IPS-20b (cell line): ENCODE measurements around the gene ABLIM2.

ENCODE experiments used
- H3K27ac ChIP-seq: one replicate; pipeline ENCODE4 v1.5.1; 2013; ENCODE audit warnings: low read length
- H3K27me3 ChIP-seq: 2 replicates; pipeline ENCODE4 v1.6.1; 2013; ENCODE audit warnings: mild to moderate bottlenecking, low read length, inconsistent platforms; ENCODE audit not compliant: insufficient read depth
- H3K36me3 ChIP-seq: 2 replicates; pipeline ENCODE4 v1.6.1; 2013; ENCODE audit warnings: low read depth, mild to moderate bottlenecking, inconsistent platforms, low read length, moderate library complexity; ENCODE audit not compliant: insufficient read depth
- H3K4me1 ChIP-seq: 2 replicates; pipeline ENCODE4 v1.6.1; 2013; ENCODE audit warnings: mild to moderate bottlenecking, control low read depth, inconsistent platforms, low read length, moderate library complexity; ENCODE audit not compliant: insufficient read depth
- H3K4me3 ChIP-seq: 2 replicates; pipeline ENCODE4 v1.5.1; 2013; ENCODE audit warnings: mild to moderate bottlenecking, low read length, inconsistent platforms
- H3K9ac ChIP-seq: 2 replicates; pipeline ENCODE4 v1.6.1; 2013; ENCODE audit warnings: low read depth, mild to moderate bottlenecking, inconsistent platforms, low read length, moderate library complexity
- H3K9me3 ChIP-seq: 2 replicates; pipeline ENCODE4 v1.6.1; 2013; ENCODE audit warnings: mild to moderate bottlenecking, low read depth, low read length, inconsistent platforms; ENCODE audit not compliant: insufficient read depth

The ABLIM2 gene

GRCh38 chr4:8045909-8046308 is 112.7 kb downstream of the ABLIM2 start:
- peaks cover 20% of the 10 kb centered on the region; the same call in 1 of the 2 replicates for H3K4me1 ChIP-seq
- H3K27ac ChIP-seq: no peak overlapping the region
- no peaks in the 10 kb centered on the region for H3K27me3 ChIP-seq
- no peaks in the 10 kb centered on the region for H3K36me3 ChIP-seq
- H3K9ac ChIP-seq: no peak overlapping the region
- no peaks in the 10 kb centered on the region for H3K9me3 ChIP-seq
- H3K4me3 ChIP-seq: no peak overlapping the region

GRCh38 chr4:8044699-8045098 is 113.9 kb downstream of the ABLIM2 start:
- Histone ChIP-seq H3K27ac (no peak overlapping the region), H3K4me1 (peaks cover 9% of the 10 kb centered on the region; the same call in 1 of the 2 replicates), H3K4me3 (no peak overlapping the region), H3K9me3 (no peaks in the 10 kb centered on the region), H3K36me3 (no peaks in the 10 kb centered on the region), H3K27me3 (no peaks in the 10 kb centered on the region), H3K9ac (no peak overlapping the region)

GRCh38 chr4:8044244-8044643 is 114.4 kb downstream of the ABLIM2 start:
- Histone ChIP-seq H3K9me3 (no peaks in the 10 kb centered on the region), H3K36me3 (no peaks in the 10 kb centered on the region), H3K4me3 (no peak overlapping the region), H3K4me1 (peaks cover 8% of the 10 kb centered on the region; the same call in 1 of the 2 replicates), H3K9ac (no peak overlapping the region), H3K27ac (no peak overlapping the region), H3K27me3 (no peaks in the 10 kb centered on the region)

DNA sequence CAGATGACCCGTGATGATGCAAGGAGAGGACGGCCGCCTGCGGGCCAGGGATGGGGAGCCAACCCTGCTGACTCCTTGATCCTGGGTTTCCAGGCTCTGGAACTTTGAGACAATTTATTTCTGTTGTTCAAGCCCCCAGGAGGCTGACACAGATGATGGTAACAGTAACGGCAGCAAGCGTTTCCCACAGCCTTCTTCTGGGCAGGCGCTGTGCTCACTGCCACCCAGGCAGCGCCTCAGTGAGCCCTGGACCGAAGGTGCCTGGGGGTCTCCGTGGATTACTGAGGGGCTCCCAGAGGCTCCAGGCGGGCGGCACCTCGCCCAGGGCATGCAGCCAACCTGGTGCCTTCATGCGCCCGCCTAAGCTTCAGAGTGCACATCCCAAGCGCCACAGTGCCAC is 115.0 kb downstream of the ABLIM2 start:
- H3K9me3 ChIP-seq: no peaks in the 10 kb centered on the region
- no peak overlapping the region for H3K27ac ChIP-seq
- H3K4me1 ChIP-seq: peaks cover 1% of the 10 kb centered on the region; the same call in 1 of the 2 replicates
- no peak overlapping the region for H3K9ac ChIP-seq
- no peaks in the 10 kb centered on the region for H3K27me3 ChIP-seq
- no peak overlapping the region for H3K4me3 ChIP-seq
- H3K36me3 ChIP-seq: no peaks in the 10 kb centered on the region

DNA sequence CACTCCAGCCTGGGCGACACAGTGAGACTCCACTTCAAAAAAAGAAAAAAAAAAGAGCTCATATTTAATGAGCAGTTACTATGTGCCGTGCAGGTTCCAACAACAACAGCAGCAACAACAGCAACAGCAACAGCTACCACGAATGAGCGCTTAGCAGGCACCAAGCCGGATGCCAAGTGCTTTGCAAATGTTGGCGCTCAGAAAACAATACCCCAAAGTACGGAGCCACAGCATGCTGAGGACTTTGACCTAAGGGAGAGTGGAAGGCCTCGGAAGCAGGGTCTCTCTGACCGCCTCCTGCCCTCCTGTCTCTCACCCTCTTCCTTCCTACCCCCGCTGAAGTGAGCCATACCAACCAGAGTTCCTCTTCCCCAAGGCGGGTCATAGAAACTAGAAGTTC is 116.7 kb downstream of the ABLIM2 start:
- no peak overlapping the region for H3K27ac ChIP-seq
- H3K4me3 ChIP-seq: no peak overlapping the region
- no peaks in the 10 kb centered on the region for H3K9me3 ChIP-seq
- no peak overlapping the region for H3K9ac ChIP-seq
- H3K27me3 ChIP-seq: no peaks in the 10 kb centered on the region
- H3K36me3 ChIP-seq: no peaks in the 10 kb centered on the region
- H3K4me1 ChIP-seq: no peaks in the 10 kb centered on the region

DNA sequence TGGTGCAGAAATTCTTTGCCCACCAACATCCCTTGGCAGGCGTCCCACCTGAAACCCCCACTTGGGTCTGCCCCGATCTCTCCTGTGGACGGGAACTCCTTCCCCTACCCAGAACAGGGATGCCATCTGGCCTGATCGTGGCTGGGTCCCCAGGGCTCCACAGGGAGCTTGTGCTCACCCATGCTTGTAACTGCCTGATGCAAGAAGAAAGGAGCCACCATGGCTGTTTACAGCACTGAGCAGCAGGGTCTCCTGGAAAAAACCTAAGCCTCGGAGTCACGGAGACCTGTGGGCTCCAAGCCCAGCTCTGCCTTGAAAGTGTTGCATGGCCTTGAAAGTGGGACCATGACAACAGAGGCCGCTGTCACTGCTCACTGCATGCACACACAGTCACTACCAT is 117.4 kb downstream of the ABLIM2 start:
- H3K9me3 ChIP-seq: no peaks in the 10 kb centered on the region
- H3K9ac ChIP-seq: no peak overlapping the region
- H3K4me3 ChIP-seq: no peak overlapping the region
- no peaks in the 10 kb centered on the region for H3K27me3 ChIP-seq
- no peak overlapping the region for H3K27ac ChIP-seq
- no peaks in the 10 kb centered on the region for H3K36me3 ChIP-seq
- no peaks in the 10 kb centered on the region for H3K4me1 ChIP-seq

GRCh38 chr4:8040607-8041006 is 118.0 kb downstream of the ABLIM2 start:
- H3K4me3 ChIP-seq: no peak overlapping the region
- no peaks in the 10 kb centered on the region for H3K36me3 ChIP-seq
- no peaks in the 10 kb centered on the region for H3K9me3 ChIP-seq
- no peaks in the 10 kb centered on the region for H3K27me3 ChIP-seq
- H3K9ac ChIP-seq: no peak overlapping the region
- no peaks in the 10 kb centered on the region for H3K4me1 ChIP-seq
- no peak overlapping the region for H3K27ac ChIP-seq

DNA sequence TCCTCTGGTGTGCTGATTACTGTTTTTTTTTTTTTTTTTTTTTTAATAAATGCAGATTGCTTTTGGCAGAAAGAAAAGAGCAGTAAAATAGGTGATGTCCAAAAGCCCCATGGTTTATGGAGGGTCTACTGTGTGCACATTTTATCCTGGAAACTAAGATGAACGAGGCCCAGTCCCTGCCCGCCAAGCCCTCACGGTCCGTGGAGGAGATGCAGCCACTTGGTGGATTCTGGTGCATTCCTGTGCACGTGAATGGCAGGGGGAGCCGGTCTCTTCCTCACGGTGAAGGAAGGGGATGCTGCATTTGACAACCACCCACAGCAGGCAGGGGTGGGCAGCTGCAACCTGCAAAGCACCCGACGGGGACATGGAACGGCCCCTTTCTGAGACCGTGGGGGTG is 118.8 kb downstream of the ABLIM2 start:
- Histone ChIP-seq H3K27ac (no peak overlapping the region), H3K4me1 (no peaks in the 10 kb centered on the region), H3K27me3 (no peaks in the 10 kb centered on the region), H3K4me3 (no peak overlapping the region), H3K9me3 (no peaks in the 10 kb centered on the region), H3K36me3 (no peaks in the 10 kb centered on the region), H3K9ac (no peak overlapping the region)

- no peaks in the 10 kb centered on the region for H3K4me1 ChIP-seq
- H3K27me3 ChIP-seq: no peaks in the 10 kb centered on the region
- H3K9ac ChIP-seq: no peak overlapping the region
- no peak overlapping the region for H3K27ac ChIP-seq
- no peaks in the 10 kb centered on the region for H3K9me3 ChIP-seq
- no peaks in the 10 kb centered on the region for H3K36me3 ChIP-seq
- H3K4me3 ChIP-seq: no peak overlapping the region
Observed at GRCh38 chr4:8039290-8039689, 119.3 kb downstream of the ABLIM2 start.

GRCh38 chr4:8038719-8039251 is 119.8 kb downstream of the ABLIM2 start:
- Histone ChIP-seq H3K4me1 (no peaks in the 10 kb centered on the region), H3K27me3 (no peaks in the 10 kb centered on the region), H3K36me3 (no peaks in the 10 kb centered on the region), H3K4me3 (no peak overlapping the region), H3K9me3 (no peaks in the 10 kb centered on the region), H3K27ac (no peak overlapping the region), H3K9ac (no peak overlapping the region)

DNA sequence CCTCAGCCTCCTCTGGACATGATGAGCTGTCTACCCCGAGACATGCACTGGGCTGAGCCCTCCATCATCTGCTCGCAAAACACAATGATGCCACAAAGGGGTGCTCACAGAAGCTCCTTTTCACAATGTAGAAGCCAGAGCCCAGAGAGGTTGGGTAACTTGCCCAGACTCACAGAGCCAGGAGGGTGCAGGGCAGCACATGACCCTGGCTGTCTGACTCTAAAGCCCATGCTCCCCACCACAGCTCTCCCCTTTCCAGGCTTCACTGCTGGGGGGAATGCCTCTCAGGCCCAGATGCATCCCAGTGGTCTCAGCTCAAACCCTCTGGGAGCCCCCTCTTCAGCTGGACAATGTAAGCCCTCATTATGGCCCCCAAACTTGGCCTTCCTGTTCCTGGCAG is 120.5 kb downstream of the ABLIM2 start:
- Histone ChIP-seq H3K9me3 (no peaks in the 10 kb centered on the region), H3K4me3 (no peak overlapping the region), H3K4me1 (no peaks in the 10 kb centered on the region), H3K36me3 (no peaks in the 10 kb centered on the region), H3K27me3 (no peaks in the 10 kb centered on the region), H3K27ac (no peak overlapping the region), H3K9ac (no peak overlapping the region)

DNA sequence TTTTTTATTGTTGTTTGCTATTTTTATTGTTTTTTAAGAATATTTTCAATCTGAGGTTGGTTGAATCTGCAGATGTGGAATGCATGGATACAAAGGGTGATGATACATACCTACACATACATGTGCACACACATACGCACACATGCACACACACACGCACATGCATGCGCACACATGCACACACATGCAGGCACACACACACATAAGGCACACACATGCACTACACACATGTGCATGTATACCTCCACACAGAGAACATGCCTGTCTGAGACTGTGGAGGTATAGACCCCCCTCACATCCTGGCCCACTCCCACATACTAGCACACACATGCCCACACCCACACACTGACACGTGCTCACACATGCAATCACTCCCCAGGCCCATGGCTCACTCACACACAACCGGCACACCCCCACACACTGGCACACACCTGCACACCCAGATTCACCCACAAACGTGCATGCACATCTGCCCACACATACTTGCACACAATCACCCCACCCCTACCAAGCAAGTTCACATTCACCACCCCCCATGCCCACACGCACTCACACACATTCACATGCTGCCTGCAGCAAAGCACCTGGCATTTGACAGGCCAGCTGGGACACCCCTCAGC is 121.4 kb downstream of the ABLIM2 start:
- H3K9ac ChIP-seq: no peak overlapping the region
- no peak overlapping the region for H3K27ac ChIP-seq
- no peaks in the 10 kb centered on the region for H3K27me3 ChIP-seq
- H3K9me3 ChIP-seq: no peaks in the 10 kb centered on the region
- no peaks in the 10 kb centered on the region for H3K36me3 ChIP-seq
- H3K4me1 ChIP-seq: no peaks in the 10 kb centered on the region
- no peak overlapping the region for H3K4me3 ChIP-seq
